WTC11 (cell line): ENCODE data around the gene KLHL40. TPM values are rescaled to one million over a fixed set of nuclear protein-coding genes. Genes with fewer than 3 reads are reported as not detected.

ENCODE experiments used
- ATAC-seq: fragments of 200-7000 bp; cut with Tn5 transposase; 2 replicates; pipeline ENCODE4 v1.10.0; 2021; ENCODE audit warnings: mild to moderate bottlenecking, moderate library complexity
- CTCF ChIA-PET: fragments of 300-600 bp; sonication (Branson Sonifier 250); formaldehyde crosslinking; loops from one replicate; lab custom pipeline; 2021; ENCODE audit warnings: antibody characterized with exemption; lab: Charles Lee
- POLR2A ChIA-PET: fragments of 350-600 bp; sonication (Branson Sonifier 250); formaldehyde crosslinking; loops from one replicate; lab custom pipeline; 2021; ENCODE audit warnings: antibody characterized with exemption; lab: Charles Lee
- DNase-seq: peaks from one replicate; pipeline ENCODE4 v3.0.0; 2021; ENCODE audit warnings: low spot score
- H3K27ac Mint-ChIP-seq: 2 replicates; pipeline ENCODE4 v1.8.0; 2021; ENCODE audit warnings: mixed read lengths
- H3K27me3 Mint-ChIP-seq: 2 replicates; pipeline ENCODE4 v1.8.0; 2021; ENCODE audit warnings: low read depth, mild to moderate bottlenecking, moderate library complexity, mixed read lengths
- H3K36me3 Mint-ChIP-seq: 2 replicates; pipeline ENCODE4 v1.8.0; 2021; ENCODE audit warnings: mixed read lengths
- H3K4me1 Mint-ChIP-seq: 2 replicates; pipeline ENCODE4 v1.8.0; 2022; ENCODE audit warnings: mixed read lengths
- H3K4me3 Mint-ChIP-seq: 2 replicates; pipeline ENCODE4 v1.8.0; 2021; ENCODE audit warnings: mild to moderate bottlenecking, moderate library complexity, mixed read lengths
- H3K9me3 Mint-ChIP-seq: 2 replicates; pipeline ENCODE4 v1.8.0; 2021; ENCODE audit warnings: mixed read lengths
- AFF4 ChIP-seq: sonication (generic); formaldehyde crosslinking; IDR thresholded peaks from 2 replicates; pipeline ENCODE4 v1.8.1; 2023; ENCODE audit warnings: mild to moderate bottlenecking, missing genetic modification reagents, borderline replicate concordance
- ATF2 ChIP-seq: sonication (generic); formaldehyde crosslinking; IDR thresholded peaks from 2 replicates; pipeline ENCODE4 v1.8.1; 2022; ENCODE audit warnings: low read depth, missing genetic modification reagents, borderline replicate concordance
- CBFB ChIP-seq: sonication (generic); formaldehyde crosslinking; IDR thresholded peaks from 2 replicates; pipeline ENCODE4 v1.8.1; 2022; ENCODE audit warnings: mild to moderate bottlenecking, low read depth, missing genetic modification reagents
- CREM ChIP-seq: sonication (generic); formaldehyde crosslinking; IDR thresholded peaks from 2 replicates; pipeline ENCODE4 v1.8.1; 2022; ENCODE audit warnings: mild to moderate bottlenecking, missing genetic modification reagents, moderate library complexity
- ERG ChIP-seq: fragments of 250-450 bp; sonication (Bioruptor Pico); IDR thresholded peaks from 2 replicates; pipeline ENCODE4 v1.8.0; 2021; ENCODE audit warnings: mild to moderate bottlenecking
- ESRRA ChIP-seq: sonication (generic); formaldehyde crosslinking; IDR thresholded peaks from 2 replicates; pipeline ENCODE4 v1.8.1; 2022; ENCODE audit warnings: mild to moderate bottlenecking, missing genetic modification reagents, borderline replicate concordance
- FOXJ3 ChIP-seq: sonication (generic); formaldehyde crosslinking; IDR thresholded peaks from 2 replicates; pipeline ENCODE4 v1.9.0; 2021; ENCODE audit warnings: missing genetic modification reagents, mild to moderate bottlenecking, borderline replicate concordance
- GABPB1 ChIP-seq: sonication (generic); formaldehyde crosslinking; IDR thresholded peaks from 2 replicates; pipeline ENCODE4 v1.8.1; 2023; ENCODE audit warnings: mild to moderate bottlenecking, missing genetic modification reagents
- IRF2 ChIP-seq: sonication (generic); formaldehyde crosslinking; IDR thresholded peaks from 2 replicates; pipeline ENCODE4 v1.8.0; 2022; ENCODE audit warnings: low read depth, missing genetic modification reagents, borderline replicate concordance
- MXD4 ChIP-seq: fragments of 250-450 bp; sonication (Bioruptor Pico); IDR thresholded peaks from 2 replicates; pipeline ENCODE4 v1.8.0; 2021; ENCODE audit warnings: mild to moderate bottlenecking, moderate library complexity, borderline replicate concordance
- RELA ChIP-seq: sonication (generic); formaldehyde crosslinking; IDR thresholded peaks from 2 replicates; pipeline ENCODE4 v1.8.1; 2022; ENCODE audit warnings: missing genetic modification reagents, mild to moderate bottlenecking, borderline replicate concordance
- ZNF121 ChIP-seq: sonication (generic); formaldehyde crosslinking; IDR thresholded peaks from 2 replicates; pipeline ENCODE4 v1.8.0; 2023; ENCODE audit warnings: missing genetic modification reagents
- ZNF512 ChIP-seq: sonication (generic); formaldehyde crosslinking; IDR thresholded peaks from 2 replicates; pipeline ENCODE4 v1.8.1; 2022; ENCODE audit warnings: missing genetic modification reagents, borderline replicate concordance
- ZNF671 ChIP-seq: fragments of 250-450 bp; sonication (Bioruptor Pico); IDR thresholded peaks from 2 replicates; pipeline ENCODE4 v1.8.0; 2021; ENCODE audit warnings: mild to moderate bottlenecking
- total RNA-seq: library from RNA; stranded (reverse); gene quantifications from 3 replicates; pipeline ENCODE4 v1.2.3, GENCODE V29; 2021
- TF ChIP-seq, protein P1 (sequence below): fragments of 250-450 bp; sonication (Bioruptor Pico); IDR thresholded peaks from 2 replicates; pipeline ENCODE4 v2.1.2; 2022; ENCODE audit warnings: mild to moderate bottlenecking, moderate library complexity
- TF ChIP-seq, protein P2 (sequence below): sonication (generic); formaldehyde crosslinking; IDR thresholded peaks from 2 replicates; pipeline ENCODE4 v1.8.1; 2023; ENCODE audit warnings: mild to moderate bottlenecking, missing genetic modification reagents, moderate library complexity
- TF ChIP-seq, protein P3 (sequence below): fragments of 250-450 bp; sonication (Bioruptor Pico); IDR thresholded peaks from 2 replicates; pipeline ENCODE4 v1.9.0; 2021; ENCODE audit warnings: moderate library complexity, mild to moderate bottlenecking, inconsistent platforms, borderline replicate concordance

KLHL40 gene
- total RNA-seq, 1 experiment from 2014 or later: not detected

- no peak for ATAC-seq
- Mint-ChIP-seq H3K36me3 (peaks cover 4% of the 10 kb centered on the region; the same call in 1 of the 2 replicates), H3K4me1 (no peaks in the 10 kb centered on the region), H3K4me3 (no peak overlapping the region), H3K27ac (no peak overlapping the region), H3K27me3 (no peaks in the 10 kb centered on the region), H3K9me3 (peaks cover 9% of the 10 kb centered on the region)
- POLR2A ChIA-PET: no interaction called here
- CTCF ChIA-PET: interaction anchor here (1.0 kb wide), 1 partner anchor 28 kb away, joined by 3 read pairs; no protein-coding TSS in a partner anchor
- no peak for TF ChIP-seq CBFB (CRISPR knock-in tag)
- TF ChIP-seq ZNF512 (CRISPR knock-in tag): no peak
- TF ChIP-seq IRF2: no peak
- TF ChIP-seq AFF4 (CRISPR knock-in tag): no peak
- TF ChIP-seq, protein P1, sequence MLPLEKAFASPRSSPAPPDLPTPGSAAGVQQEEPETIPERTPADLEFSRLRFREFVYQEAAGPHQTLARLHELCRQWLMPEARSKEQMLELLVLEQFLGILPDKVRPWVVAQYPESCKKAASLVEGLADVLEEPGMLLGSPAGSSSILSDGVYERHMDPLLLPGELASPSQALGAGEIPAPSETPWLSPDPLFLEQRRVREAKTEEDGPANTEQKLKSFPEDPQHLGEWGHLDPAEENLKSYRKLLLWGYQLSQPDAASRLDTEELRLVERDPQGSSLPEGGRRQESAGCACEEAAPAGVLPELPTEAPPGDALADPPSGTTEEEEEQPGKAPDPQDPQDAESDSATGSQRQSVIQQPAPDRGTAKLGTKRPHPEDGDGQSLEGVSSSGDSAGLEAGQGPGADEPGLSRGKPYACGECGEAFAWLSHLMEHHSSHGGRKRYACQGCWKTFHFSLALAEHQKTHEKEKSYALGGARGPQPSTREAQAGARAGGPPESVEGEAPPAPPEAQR (CRISPR knock-in tag): no peak
- TF ChIP-seq, protein P2, sequence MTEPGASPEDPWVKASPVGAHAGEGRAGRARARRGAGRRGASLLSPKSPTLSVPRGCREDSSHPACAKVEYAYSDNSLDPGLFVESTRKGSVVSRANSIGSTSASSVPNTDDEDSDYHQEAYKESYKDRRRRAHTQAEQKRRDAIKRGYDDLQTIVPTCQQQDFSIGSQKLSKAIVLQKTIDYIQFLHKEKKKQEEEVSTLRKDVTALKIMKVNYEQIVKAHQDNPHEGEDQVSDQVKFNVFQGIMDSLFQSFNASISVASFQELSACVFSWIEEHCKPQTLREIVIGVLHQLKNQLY: no peak
- TF ChIP-seq ESRRA (CRISPR knock-in tag): no peak
- TF ChIP-seq GABPB1 (CRISPR knock-in tag): no peak
- no peak for TF ChIP-seq MXD4 (CRISPR knock-in tag)
- no peak for TF ChIP-seq CREM (CRISPR knock-in tag)
- no peak for TF ChIP-seq ZNF671
- TF ChIP-seq, all 79 proteins: peak for 0
- no peak for DNase-seq
Measured at GRCh38 chr3:42718338-42718737, 33.0 kb downstream of the KLHL40 start.

DNA sequence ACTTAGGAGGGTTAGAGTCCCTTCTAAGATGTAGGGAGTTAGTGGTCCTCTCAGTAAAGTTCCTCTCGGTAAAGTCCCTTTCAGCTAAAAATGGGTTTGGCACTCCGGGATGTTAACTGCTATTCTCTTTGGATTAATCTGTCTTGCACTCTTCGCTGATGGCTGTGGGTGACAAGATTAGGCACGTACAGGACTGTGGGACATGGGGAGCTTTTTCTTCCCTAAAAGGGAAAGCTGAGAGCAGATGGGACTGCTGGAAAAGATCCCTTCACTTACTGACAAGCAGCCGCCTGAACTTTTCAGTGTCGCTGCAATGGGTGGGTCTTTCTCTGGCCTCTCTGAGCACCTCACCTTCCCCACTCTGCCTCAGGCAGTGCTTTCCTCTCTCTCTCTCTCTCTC, 33.7 kb downstream of the KLHL40 start:
- ChIA-PET POLR2A (no interaction called here), CTCF (interaction anchor here (0.9 to 1.0 kb wide), 2 partner anchors 8 to 27 kb away, joined by 3 read pairs; no protein-coding TSS in a partner anchor)
- no peaks in the 10 kb centered on the region for H3K4me1 Mint-ChIP-seq
- ATAC-seq (no peak), DNase-seq (no peak)
- no peak overlapping the region for H3K27ac Mint-ChIP-seq
- H3K4me3 Mint-ChIP-seq: no peak overlapping the region
- peaks cover 4% of the 10 kb centered on the region; the same call in 1 of the 2 replicates for H3K36me3 Mint-ChIP-seq
- H3K27me3 Mint-ChIP-seq: no peaks in the 10 kb centered on the region
- TF ChIP-seq, protein P3, sequence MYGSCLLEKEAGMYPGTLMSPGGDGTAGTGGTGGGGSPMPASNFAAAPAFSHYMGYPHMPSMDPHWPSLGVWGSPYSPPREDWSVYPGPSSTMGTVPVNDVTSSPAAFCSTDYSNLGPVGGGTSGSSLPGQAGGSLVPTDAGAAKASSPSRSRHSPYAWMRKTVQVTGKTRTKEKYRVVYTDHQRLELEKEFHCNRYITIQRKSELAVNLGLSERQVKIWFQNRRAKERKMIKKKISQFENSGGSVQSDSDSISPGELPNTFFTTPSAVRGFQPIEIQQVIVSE (CRISPR knock-in tag): no peak
- TF ChIP-seq ZNF121 (CRISPR knock-in tag) (no peak), RELA (no peak), IRF2 (no peak), AFF4 (CRISPR knock-in tag) (no peak), ERG (CRISPR knock-in tag) (no peak), ATF2 (CRISPR knock-in tag) (no peak), FOXJ3 (CRISPR knock-in tag) (no peak)
- H3K9me3 Mint-ChIP-seq: peaks cover 9% of the 10 kb centered on the region
